SHP77 (cell line): ENCODE data around the gene MVB12B.

ENCODE experiments used
- DNase-seq, 2 experiments: peaks; one replicate each; lab custom pipeline; 2025; lab: John Stamatoyannopoulos, UW

Gene MVB12B

GRCh38 chr9:126494746-126495145 lies 168.1 kb downstream of the MVB12B start:
- DNase-seq = no peak

GRCh38 chr9:126495411-126496180 lies 169.0 kb downstream of the MVB12B start:
- DNase-seq = no peak

GRCh38 chr9:126496181-126496576 lies 169.6 kb downstream of the MVB12B start:
- no peak for DNase-seq

GRCh38 chr9:126496781-126497659 lies 170.4 kb downstream of the MVB12B start:
- no peak for DNase-seq

GRCh38 chr9:126497660-126498275 lies 171.1 kb downstream of the MVB12B start:
- no peak for DNase-seq

- DNase-seq = no peak
These were observed 171.7 kb downstream of the MVB12B start for GRCh38 chr9:126498331-126498730.

GRCh38 chr9:126499005-126499910 lies 172.6 kb downstream of the MVB12B start:
- DNase-seq = no peak

GRCh38 chr9:126499911-126500599 lies 173.4 kb downstream of the MVB12B start:
- no peak for DNase-seq

- DNase-seq = peak; percentile 34 to 79
These were observed 174.2 kb downstream of the MVB12B start for GRCh38 chr9:126500600-126501382.

- DNase-seq = no peak
These were observed 175.0 kb downstream of the MVB12B start for GRCh38 chr9:126501383-126502331.

- DNase-seq = no peak
These were observed 176.0 kb downstream of the MVB12B start for GRCh38 chr9:126502417-126503332.

- no peak for DNase-seq
These were observed 176.9 kb downstream of the MVB12B start for GRCh38 chr9:126503333-126504085.

- no peak for DNase-seq
These were observed 177.7 kb downstream of the MVB12B start for GRCh38 chr9:126504086-126504976.

GRCh38 chr9:126504977-126505455 lies 178.4 kb downstream of the MVB12B start:
- no peak for DNase-seq

- no peak for DNase-seq
These were observed 179.2 kb downstream of the MVB12B start for GRCh38 chr9:126505697-126506346.
